HG03045 (cell line): ENCODE results near the gene CHCHD4.

Source experiments
- ATAC-seq: cut with Tn5 transposase; IDR thresholded peaks from one replicate; pipeline ENCODE4 v1.9.1; 2021; ENCODE audit warnings: mild to moderate bottlenecking, moderate library complexity; ENCODE audit not compliant: unreplicated experiment

The CHCHD4 gene

GRCh38 chr3:14150491-14151230, 26.0 kb upstream of the CHCHD4 start:
- ATAC-seq, result no peak

- no peak for ATAC-seq
Measured at GRCh38 chr3:14150078-14150477, 25.4 kb upstream of the CHCHD4 start.

DNA sequence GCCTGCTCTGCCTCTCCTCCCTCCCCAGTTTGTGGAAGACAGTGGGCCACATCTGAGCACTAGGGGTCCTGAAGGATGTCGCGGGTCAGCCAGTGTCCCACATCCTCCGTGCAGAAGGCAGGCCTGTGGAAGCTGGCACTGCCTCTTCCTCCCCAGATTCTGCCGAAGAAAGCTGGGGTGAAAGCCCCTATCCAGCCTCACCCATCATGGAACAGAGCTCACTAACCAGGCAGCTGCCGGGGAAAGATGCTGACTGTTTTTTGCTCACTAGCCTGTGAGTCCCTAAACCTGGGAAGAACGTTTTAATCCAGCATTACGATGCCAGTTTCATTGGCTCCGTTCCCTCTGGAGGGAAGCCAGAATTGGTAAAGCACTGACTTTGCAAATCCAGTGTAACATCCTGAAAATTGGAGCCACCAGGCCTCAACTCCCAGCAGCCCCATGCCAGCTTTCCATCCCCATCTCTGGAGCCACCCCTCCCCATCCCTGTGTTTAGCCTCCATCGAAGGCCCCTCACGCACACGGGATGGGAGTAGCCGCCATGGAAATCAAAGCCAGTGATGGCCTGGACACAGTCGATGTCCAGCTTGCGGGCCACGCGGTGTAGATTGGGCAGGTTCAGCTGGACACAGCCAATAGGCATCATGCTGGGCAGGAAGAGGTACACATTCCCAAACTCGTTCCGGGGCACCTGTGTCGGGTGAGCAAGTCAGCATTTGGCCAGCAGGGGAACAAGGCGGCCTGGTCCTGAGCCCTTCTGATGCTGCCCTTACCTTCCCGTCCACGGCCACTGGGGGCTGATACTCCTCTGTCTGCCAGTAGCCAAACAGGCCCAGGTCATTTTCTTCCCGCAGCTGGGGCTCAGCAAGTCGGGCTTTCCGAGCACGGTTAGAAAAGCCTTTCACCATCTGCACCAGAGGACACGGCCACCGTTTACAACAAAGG, 23.6 kb upstream of the CHCHD4 start:
- ATAC-seq, result no peak

DNA sequence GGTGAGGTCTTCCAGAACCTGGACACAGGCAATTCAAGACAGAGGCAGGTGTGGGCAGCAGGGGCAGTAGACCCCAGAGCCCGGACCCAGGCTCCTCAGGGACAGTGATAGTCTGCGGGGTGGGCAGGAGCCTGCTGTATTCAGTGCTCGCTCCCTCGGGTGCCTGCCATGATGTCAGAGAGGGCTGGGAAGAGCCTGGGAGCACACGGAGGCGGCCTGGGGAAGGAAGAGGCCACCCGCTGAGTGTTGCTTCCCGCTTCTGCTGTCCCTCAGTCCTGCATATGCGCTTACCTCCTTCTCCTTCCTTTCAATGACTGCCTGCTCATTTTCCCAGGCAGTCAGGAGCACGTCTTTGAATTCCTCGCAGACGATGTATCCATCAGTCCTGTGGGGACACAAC, 22.9 kb upstream of the CHCHD4 start:
- no peak for ATAC-seq

DNA sequence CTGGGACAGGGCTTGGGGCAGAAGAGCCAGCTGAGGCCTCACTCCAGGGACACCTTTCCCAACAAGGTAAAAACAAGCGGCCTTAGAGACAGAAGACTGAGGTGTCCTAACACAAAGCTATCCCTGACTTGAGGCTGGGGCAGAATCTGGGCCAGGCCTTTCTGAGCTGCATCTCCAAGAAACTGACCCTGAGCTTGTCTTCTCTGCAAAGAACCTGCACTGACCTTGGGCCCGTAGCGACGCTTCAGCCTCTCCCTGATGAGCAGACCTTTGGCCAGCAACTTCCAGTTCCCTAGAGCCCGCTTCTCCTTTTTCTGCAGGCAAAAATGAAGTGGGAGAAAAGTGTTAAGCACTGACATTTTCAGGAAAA, 22.4 kb upstream of the CHCHD4 start:
- ATAC-seq, result no peak

DNA sequence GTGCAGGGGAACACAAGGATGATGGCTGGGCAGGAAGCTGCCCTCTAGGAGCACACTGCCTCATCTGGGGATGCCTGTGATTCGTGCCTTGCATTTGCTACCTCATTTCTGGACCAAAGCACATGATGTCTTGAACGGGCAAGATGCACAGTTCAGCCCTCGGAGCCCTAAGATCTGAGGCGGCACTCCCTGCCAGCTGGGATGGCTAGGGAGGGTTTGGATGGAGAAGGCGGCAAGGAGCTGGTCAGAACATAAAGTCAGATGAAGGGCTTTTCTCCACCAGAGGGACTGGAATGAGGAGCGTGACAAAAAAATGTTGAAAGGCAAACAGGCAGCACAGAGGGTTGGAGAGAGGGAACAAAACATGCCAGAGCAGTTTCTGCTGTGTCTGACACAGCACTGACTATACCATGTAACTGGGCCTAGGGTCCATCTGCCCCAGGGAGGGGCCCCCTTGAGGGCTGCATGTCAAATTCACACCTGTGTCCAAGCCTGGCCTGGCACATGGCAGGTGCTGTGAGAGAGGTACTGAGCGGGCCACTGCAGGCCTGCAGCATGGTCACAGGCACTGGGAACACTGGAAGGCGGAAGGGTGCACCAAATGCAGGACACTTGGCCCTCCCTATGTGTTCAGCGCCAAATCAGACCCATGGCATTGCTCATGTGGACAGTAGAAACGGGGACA, 21.9 kb upstream of the CHCHD4 start:
- ATAC-seq, result no peak

- ATAC-seq, result no peak
Measured at GRCh38 chr3:14145670-14146380, 21.2 kb upstream of the CHCHD4 start.

GRCh38 chr3:14145236-14145635, 20.6 kb upstream of the CHCHD4 start:
- ATAC-seq, result no peak

DNA sequence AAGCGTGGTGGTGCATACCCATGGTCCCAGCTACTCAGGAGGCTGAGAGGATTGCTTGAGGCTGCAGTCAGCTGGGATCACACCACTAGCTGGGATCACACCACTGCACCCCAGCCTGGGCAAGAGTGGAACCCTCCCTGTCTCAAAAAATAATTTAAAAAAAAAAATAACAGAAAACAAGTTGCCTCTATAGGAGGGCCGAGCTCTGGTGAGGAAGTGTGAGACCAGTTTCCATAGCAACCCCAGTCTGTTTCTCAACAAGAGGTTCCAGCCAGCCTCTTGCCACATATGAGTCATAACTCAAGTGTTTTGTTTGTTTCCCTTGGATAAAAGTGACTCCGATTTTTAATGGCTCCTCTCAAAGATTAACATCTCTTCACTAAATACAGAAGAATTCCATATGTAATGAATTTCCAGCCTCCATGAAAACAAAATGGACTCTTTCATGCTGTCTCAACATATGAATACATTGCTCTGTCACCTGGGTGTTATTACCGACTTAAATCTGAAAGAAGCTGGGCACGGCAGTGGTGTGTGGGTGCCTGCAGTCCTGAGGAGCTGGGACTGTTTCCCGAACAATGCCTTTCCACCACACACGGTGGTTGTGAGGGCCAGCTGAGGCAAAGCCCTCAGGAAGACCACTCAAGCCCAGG, 19.9 kb upstream of the CHCHD4 start:
- ATAC-seq, result peak; percentile 93

DNA sequence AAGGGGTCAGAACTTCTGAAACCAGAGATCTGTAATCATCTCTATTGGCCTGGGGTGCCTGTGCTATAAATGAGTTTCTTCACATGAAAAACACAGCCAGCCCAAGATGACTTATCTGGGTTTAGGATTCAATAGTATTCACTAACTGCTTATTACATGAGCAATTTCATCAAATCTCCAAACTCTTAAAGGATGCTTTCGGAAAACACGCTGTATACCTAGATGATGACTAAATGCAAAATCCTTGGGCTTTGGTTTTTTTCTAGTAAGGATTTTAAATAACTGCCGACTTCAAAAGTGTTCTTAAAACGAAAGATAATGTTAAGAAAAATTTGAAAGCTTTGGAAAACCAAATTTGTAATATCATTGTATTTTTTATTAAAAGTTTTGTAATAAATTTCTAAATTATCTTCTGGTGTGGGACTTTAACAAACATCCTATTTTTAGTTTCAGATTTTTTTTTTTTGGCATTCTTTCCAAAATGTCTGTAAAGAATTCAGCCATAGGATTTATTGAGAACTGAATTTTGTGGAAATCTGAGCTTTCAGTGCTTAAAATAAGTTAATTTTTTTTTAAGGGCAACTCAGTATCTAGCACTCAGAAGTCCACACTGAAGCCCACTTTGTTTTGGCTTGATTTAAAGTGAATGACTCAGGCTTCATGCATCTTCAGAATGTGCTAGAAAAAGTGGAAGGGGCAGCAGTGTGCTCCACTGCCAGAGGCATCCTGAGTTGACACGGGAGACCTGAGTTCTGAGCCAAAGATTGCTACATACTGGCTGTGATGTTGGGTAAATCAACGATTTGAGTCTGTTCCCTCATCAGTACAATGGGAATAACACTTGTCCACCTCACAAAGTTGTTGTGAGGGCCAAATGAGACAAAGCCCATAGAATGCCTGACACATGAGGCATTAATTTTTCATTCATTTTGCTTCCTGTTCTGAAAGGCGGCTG, 18.9 kb upstream of the CHCHD4 start:
- no peak for ATAC-seq

GRCh38 chr3:14142567-14143270, 18.0 kb upstream of the CHCHD4 start:
- ATAC-seq, result no peak

- no peak for ATAC-seq
Measured at GRCh38 chr3:14141602-14142341, 17.1 kb upstream of the CHCHD4 start.

DNA sequence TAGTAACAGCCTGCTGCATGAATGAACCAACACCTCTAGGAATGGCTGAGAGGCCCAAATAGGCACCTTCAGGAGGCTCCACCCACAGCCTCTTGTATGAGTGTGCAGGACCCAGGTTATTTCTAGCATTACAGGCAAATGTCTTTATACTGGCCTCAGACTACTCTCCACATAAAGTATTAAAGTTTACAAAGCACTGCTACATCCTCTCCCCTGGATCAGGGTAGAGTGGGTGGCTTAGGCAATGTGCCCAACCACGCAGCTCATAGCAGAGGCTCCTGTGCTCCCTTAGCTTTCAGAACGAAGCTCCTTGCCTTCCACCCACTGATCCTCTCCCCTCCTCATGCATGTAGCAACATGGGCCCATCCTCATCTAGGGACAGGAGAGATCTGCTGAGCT, 16.5 kb upstream of the CHCHD4 start:
- ATAC-seq, result no peak

GRCh38 chr3:14140668-14141067, 16.0 kb upstream of the CHCHD4 start:
- ATAC-seq, result no peak

DNA sequence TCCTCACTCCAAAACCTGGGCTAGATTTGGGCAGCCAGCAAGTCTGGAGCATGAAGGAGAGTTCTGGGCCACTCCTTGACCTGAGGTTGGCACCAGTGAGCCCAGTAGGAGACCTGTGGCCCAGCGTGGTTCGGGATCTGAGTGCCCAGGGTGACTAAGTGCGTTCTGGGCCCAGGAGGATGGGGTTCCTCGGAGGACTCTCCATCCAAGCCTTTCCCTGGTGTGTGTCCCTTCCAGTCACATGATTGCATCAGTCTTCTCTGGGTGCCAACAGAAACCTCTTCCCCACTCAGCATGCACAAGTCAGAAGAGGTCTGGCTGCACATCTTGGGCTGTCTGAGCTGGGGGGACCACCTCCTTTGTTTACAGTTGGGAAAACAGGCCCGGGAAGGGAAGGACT, 15.1 kb upstream of the CHCHD4 start:
- no peak for ATAC-seq

DNA sequence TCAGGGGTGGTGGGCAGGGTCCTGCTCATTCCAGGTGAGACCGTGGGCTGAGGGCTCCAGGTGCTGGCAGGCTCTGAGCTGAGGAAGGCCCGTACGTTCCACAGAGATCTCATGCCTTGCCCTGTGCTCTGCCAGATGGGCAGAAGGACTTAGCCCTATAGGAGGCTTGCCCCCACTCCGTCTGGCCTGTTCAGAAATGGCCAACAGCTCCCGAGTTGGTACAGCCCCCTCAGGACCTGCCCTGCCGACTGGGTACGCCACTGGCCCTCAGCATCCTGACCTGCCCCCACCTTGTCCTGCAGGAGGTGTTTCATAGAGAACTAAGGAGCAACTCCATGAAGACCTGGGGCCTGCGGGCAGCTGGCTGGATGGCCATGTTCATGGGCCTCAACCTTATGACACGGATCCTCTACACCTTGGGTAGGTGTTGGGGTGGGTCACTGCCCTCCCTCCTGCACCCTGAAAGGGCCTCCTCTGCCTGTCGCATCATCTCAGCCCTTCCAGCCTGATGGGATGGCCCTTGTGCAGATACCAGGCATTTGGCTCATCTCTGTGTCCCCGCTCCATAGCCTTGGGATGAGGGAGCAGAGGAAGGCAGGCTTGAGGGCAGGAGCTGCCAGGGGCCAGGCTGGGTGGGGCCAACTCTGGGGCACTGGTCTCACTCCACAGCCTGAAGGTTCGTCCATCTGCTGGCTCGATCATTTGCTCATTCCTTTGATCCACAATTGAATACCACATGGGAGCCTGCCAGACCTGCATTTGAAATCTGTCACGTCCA, 14.4 kb upstream of the CHCHD4 start:
- ATAC-seq, result no peak
